GM18517 (cell line): Measurements from ENCODE around the gene CDKAL1.
"Not testable (repeated sequence)": the region's sequence is repeated elsewhere in the genome, so short reads cannot be mapped to it uniquely, and the experiment has no call there.

ENCODE experiments used
- ATAC-seq: cut with Tn5 transposase; IDR thresholded peaks from one replicate; pipeline ENCODE4 v1.9.1; 2021; ENCODE audit warnings: mild to moderate bottlenecking, moderate library complexity; ENCODE audit not compliant: unreplicated experiment

Gene CDKAL1

DNA sequence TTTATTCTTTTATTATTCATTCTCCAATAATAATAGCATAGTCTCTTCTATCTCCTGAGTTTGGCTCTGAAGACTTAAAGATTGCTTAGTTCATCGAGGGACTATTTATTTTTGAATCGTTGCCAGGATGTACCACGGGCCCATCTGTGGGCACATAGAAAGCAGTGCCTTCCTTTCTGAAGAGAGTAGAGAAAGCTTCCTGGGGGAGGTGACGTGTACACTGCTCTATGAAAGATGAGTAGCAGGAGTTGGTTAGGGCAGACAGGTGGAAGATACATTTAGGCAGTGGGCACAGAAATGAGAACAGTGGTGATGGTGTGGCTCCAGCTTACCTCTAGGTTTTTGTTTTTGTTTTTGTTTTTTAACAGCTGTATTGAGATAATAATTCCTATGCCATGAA, 98.4 kb downstream of the CDKAL1 start:
- ATAC-seq, result no peak

DNA sequence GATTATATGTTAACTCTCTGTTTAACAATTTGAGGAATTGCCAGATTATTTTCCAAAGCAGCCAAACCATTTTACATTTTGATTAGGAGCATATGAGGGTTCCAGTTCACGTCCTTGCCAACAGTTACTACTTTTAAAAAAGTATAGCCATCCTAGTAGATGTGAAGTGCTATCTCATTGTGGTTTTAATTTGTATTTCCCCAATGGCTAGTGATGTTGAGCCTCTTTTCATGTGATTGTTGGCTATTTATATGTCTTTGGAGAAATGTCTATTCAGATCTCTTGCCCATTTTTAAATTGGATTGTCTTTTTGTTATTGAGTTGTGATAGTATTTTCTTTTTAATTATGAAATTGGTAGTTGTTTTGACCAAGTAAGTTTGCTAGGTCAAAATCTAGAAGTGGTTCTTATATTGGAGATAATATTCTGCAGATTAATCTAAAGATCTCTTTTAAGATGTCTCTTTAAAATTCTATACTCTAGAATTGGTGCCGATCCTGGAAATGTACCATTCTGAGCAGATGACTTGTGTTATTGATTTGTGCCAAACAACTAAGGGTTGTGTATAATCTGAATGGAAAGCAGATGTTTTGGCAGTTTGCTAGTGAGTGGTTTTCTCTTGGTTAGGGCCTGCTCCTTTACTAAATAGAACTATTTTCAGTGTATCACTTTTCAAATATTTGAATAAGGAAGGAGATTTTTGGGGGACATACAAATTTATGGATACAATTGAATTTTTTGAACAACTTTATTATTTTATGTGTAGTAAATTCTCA, 99.5 kb downstream of the CDKAL1 start:
- ATAC-seq, result no peak

DNA sequence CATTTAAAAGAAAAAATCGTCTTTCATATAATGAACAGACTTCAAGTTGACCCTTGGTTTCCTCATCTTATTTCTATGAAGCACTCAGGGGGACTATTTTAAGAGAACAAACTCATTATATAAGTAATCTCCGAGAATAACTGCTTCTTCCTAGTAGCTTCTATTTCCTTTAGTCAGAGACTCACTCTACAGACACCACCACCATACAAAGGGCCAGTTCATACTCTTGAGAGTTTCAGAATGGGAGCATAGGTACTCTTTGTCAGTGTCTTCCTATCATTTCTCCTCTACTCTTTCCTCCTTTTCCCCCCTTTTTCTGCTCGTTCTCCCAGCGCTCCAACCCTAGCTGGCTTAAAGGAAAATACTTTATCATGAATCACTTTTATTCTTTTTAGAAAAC, 104.9 kb downstream of the CDKAL1 start:
- no peak for ATAC-seq

DNA sequence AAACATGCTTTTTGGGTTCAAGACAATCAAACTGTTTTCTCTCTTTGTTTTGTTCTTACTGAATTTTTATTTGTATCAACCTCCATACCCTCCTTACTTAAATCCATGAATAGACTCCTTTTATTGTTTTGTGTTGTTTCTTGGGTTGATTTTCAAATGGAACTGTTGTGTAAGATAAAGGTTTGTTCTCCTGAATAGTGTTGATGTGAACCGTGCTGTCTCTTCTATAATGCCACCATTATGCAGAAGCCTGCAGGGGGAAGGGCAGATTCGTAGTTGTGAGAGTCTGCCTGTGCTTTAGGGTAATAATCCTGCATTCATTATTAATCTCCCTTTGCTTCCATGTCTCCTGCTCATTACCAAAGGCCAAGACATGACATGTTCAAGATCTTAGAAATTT, 105.9 kb downstream of the CDKAL1 start:
- no peak for ATAC-seq

DNA sequence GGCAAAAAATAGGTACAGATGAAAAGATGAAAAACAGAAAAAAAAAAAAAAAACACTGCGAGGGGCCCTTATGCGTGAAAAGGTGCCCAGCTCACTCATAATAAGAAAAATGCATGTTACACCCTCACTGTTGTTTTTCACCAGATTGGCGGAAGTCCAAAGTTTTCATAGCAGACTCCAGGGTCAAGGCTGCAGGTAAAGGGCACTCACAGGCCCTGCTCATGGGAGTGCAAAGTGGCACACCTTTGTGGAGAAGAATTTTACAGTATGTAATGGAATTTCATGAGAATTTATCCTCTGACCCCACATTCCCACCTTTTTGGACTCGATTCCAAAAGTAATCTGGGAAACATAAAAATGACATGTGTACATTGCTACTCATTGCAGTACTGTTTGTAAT, 108.2 kb downstream of the CDKAL1 start:
- ATAC-seq, result no peak

DNA sequence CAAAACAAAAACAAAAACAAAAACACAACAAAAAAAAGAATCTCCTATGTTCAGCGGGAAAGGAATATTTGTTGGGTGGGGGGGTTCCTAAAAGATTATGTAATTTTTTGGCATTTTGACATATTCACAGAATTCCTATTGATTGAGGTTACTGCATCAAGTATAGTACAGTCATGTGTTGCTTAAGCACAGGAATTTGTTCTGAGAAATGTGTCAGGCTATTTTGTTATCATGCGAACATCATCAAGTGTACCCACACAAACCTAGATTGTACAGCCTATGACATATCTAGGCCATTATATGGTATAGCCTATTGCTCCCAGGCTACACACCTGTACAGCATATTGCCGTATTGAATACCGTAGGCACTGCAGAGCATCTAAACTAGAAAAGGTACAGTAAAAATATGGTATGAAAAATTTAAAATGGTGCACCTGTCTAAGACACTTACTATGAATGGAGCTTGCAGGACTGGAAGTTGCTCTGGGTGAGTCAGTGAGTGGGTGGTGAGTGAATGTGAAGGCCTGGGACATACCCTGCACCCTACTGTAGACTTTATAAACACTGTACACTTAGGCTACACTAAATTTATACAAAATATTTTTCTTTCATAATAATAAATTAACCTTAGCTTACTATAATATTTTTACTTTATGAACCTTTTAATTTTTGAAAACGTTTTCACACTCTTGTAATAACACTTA, 110.6 kb downstream of the CDKAL1 start:
- ATAC-seq, result no peak

DNA sequence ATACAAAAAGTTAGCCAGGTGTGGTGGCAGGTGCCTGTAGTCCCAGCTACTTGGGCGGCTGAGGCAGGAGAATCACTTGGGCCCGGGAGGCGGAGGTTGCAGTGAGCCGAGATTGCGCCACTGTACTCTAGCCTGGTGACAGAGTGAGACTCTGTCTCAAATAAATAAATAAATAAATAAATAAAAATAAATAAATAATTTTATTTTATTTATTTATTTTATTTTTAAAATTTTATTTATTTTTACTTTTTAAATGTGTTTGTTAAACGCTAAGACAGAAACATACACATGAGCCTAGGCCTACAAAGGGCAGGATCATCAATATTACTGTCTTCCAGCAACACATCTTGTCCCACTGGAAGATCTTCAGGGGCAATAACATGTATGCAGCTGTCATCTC, 111.3 kb downstream of the CDKAL1 start:
- not testable (repeated sequence) for ATAC-seq

DNA sequence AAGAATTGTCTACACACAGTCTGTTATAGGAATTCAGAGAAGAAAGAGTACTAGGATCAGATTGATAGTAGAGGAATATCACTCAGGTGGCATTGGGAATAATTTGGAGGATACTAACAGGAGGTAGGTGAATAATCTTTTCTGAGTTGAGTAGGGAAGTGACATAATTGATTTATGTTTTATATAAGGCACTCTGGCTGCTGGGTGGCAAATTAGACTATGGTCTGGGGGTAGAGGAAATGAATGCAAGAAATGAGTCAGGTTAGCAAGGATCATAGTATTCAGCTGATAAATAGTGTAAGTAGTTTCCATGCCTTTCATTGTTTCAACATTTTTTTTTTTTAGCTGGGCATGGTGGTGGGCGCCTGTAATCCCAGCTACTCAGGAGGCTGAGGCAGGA, 113.3 kb downstream of the CDKAL1 start:
- ATAC-seq, result no peak

DNA sequence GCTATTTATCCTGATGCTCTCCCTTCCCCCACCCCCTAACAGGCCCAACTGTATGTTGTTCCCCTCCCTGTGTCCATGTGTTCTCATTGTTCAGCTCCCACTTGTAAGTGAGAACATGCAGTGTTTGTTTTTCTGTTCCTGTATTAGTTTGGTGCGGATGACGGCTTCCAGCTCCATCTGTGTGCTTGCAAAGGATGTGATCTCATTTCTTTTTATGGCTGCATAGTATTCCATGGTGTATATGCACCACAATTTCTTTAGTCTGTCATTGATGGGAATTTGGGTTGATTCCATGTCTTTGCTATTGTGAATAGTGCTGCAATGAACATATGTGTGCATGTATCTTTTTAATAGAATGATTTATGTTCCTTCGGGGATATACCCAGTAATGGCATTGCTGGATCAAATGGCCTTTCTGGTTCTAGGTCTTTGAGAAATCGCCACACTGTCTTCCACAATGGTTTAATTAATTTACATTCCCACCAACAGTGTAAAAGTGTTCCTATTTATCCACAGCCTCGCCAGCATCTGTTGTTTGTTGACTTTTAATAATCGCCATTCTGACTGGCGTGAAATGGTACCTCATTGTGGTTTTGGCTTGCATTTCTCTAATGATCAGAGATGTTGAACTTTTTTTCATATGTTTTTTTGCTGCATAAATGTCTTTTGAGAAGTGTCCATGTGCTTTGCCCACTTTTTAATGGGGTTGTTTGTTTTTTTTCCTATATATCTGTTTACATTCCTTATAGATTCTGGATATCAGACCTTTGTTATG, 115.6 kb downstream of the CDKAL1 start:
- not testable (repeated sequence) for ATAC-seq

DNA sequence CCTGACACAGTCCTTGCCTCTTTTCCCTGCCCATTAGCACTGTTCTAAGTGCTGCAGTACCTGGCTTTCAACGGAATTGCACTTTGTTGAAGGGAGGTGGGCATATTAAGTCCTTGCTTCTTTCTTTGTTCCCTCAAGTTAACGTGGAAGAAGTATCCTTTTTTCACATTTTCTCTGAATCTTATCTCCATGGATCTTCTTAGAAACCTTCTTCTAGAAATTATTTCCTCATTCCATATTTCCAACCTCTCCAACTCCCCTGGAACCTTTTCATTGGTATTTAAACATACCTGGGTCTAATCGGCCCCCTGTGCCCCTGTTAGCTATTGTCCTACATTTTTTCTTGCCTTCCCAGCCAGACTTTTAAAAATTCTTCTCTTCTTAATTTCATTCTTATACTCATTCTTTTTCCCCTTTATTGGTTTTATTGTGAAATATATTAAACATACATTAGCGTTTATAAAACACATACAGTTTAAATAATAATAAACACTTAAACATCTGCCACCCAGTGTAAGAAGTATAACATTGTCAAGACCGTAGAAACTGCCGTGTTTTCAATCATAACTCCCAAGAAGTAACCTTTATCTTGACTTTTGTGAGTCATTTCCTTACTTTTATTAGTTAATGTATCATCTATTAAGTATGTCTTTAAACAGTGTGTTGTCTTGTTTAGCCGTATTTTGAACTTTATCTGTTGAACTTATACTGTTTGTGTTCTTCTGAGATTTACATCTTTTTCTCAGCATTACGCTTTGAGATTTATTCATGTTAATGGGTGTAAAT, 118.2 kb downstream of the CDKAL1 start:
- no peak for ATAC-seq

DNA sequence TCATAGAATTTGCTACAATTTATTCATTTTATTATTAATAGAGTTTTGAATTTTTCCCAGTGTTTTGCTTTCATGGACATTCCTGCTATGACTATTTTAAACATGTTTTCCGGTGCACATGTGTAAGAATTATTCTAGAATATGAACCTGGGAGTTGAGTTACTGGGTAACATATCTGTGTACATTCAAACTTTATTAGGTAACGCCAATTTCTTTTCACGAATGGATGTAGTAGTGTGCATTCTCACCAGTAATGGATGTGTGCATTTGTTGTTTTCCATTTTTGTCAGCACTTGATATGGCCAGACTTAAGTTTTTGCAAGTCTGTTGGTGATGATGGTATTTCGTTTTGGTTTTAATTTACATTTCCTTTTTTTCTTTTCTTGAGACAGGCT, 118.8 kb downstream of the CDKAL1 start:
- no peak for ATAC-seq

DNA sequence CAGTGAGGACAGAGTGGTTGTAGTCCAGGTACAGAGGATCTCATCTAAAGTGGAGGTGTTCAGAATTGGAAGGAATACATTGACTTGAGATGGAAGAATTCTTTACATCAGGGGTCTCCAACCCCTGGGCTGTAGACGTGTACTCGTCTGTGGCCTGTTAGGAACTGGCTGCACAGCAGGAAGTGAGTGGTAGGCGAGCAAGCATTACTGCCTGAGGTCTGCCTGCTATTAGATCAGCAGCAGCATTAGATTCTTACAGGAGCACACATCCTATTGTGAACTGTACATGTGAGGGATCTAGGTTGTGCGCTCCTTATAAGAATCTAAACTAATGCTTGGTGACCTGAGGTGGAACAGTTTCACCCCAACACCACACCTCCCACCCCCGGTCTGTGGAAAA, 121.1 kb downstream of the CDKAL1 start:
- no peak for ATAC-seq

DNA sequence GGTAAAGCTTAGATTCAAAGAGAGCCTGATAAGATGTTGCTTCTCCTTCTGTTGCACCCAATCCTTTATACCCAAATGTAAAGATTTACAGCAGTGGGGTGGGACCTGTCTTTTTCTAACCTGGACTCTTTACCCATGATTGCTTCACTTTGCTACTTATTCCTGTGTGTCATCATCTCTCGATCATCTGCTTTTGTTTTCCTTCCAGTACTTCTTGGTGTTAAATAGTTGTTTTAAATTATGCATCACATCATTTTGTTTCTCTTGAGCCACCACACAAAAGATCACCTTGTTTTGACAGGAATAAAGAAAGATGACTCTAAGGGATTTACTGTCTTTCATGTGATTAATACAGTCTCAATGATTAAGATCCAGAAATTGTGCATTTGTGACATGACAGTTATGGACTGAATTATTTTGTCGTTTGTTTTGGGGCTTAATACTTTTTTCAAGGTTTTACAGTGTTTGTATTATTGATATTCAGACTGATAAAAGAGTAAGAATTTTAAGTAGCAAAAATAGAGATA, 123.1 kb downstream of the CDKAL1 start:
- ATAC-seq, result no peak

DNA sequence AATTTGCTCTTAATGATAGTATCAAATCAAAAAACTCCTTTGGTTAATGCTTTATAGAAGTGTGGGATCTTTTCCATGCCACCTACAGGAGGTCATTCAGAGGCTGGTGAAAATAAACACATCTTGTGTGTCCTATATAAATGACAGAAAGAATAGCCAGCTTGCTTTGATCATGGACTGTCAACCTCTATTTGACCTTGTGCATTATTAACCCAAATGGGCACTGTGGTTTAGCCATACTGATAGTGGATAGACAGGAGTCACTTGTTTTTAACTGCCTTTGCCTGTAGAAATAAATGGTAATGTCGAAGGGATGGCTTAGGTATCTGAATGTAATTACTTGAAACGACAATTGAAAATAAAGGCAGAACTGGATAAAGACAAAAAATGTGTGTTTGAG, 123.8 kb downstream of the CDKAL1 start:
- ATAC-seq, result no peak

DNA sequence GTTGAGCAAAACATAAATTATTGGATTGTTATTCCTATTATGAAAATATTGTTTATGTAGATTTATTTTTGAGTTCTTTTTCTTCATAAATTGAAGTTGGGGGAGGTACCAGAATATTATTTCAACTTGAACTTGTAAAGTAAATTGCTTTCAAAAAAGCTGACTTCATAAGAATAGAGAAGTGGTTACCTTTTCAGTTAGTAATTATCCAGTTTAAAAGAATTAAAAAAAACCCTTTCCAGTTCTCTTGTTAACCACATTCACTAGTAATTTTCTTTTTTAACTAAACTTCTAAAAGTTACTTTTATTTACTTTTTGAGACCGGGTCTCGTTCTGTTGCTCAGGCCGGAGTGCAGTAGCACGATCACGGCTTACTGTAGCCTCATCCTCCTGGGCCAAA, 124.3 kb downstream of the CDKAL1 start:
- no peak for ATAC-seq

DNA sequence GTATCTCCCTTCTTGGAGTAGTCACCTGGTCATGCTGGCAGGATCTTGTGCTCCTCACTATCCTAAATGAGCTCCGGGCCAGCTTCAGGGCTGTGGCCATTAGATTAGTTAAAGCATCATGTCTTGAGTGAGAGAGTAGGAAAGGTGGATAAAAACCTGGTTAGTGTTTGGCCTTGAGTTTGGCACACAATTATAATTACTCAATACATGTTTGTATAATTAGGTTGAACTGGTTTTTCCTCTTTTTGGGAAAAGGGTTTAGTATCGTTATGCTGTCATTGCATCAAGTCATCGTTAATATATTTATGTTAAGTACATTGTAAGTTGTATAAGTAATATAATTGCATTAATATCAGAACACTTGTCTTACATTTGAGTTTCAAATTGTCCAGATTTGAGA, 126.3 kb downstream of the CDKAL1 start:
- no peak for ATAC-seq

DNA sequence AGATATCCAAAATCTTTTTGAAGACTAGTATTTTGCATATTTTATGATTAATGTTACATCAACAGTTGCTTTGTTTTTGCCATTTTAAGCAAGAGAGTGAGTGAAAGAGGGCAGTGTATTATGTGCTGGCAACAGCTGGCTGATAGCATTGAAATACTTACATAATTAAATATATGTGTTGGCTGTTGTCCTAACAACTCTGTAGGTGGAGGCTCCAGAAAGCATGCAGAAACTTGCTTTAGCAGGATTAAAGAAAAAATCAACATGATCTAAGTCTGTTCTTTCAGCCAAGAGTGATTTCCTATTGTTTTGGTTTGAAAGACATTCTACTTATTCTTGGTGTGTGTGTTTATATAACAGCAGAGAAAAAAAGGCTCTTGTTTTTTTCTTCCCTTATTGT, 127.5 kb downstream of the CDKAL1 start:
- no peak for ATAC-seq

DNA sequence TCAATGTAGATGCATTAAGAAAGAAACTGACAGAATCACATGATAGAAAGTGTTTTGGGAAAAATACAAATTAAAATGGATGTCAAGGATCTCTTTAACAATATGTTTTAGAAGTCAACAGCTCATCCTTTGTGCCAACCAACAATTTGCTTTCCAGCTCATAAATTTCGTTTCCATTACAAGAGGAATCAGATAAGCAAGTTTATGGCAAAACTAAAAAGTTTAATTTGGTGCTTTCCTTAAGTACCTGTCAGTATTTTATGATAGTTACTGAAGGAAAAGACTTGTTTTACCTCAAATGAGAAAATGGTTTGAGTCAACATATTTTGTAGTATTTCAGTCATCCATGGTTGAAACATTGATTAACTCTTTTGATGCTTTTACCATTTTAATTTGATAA, 130.0 kb downstream of the CDKAL1 start:
- no peak for ATAC-seq

DNA sequence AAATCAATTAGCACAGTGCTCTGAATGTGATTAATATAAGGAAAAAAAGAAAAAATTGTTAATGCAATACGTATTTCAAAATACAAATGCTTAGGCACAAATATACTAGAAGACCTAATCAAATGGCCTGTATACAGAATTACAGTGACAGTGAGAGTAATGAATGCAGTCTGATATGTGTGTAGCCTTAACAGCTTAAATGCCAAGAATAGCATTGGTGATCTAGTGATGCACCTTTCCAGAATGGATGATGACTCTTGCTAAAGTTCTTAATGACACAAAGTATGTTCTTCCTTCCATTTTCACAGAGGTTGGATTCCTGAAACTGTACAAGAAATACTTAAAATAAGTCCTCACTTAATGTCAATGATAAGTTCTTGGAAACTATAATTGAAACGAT, 131.0 kb downstream of the CDKAL1 start:
- ATAC-seq, result no peak

DNA sequence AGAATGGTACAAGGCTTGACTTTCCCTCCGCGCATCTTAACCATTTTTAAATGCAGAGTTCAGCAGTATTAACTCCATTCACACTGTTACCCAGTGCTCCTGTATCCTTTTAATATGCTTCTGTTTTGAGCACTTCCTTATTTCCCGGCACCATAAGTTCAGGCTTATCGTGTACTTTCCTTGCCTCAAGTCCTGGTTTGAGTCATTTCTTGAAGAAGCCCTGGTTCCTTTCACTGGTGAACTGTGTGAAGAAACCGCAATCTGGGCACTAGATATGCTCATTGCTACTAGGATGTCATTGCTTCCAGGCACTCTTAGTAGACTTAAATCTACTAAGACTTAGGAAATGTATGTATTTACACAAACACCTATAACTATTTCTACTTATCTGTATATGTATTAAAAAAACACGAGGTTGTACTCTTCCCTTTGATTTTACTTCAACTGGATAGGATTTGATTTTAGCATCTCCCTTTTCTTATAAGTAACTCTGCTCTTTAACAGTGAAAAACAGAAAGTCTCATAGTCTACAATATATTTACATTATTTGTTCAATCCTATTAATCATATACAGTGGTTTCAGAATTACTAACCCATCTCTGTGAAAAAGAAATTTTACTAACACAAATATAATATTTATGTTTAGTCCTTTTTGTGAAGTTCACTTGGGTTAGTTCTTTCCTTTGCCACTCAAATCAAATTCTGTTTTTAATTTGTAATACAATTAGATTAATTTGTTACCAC, 135.5 kb downstream of the CDKAL1 start:
- peak; percentile 88 for ATAC-seq
